DND-41 (cell line): ENCODE measurements around the gene SLC12A7.

Experiments
- ATAC-seq: fragments of 200-7000 bp; cut with Tn5 transposase; 3 replicates; pipeline ENCODE4 v1.9.1; 2021; ENCODE audit warnings: low read depth; ENCODE audit not compliant: insufficient read depth
- DNase-seq: peaks from one replicate; pipeline ENCODE4 v3.0.0-alpha.2; 2020
- H2AFZ ChIP-seq: 2 replicates; pipeline ENCODE4 v1.6.0; 2012; ENCODE audit warnings: low read depth, low read length
- H3K27ac ChIP-seq: 2 replicates; pipeline ENCODE4 v1.5.1; 2012; ENCODE audit warnings: low read length, inconsistent platforms
- H3K27me3 ChIP-seq: fragments of 200-600 bp; sonication (generic); 2 replicates; pipeline ENCODE4 v1.6.0; 2012; ENCODE audit warnings: low read length, mild to moderate bottlenecking, inconsistent platforms; ENCODE audit not compliant: insufficient read depth, poor library complexity
- H3K36me3 ChIP-seq: 2 replicates; pipeline ENCODE4 v1.5.1; 2012; ENCODE audit warnings: low read length, inconsistent platforms; ENCODE audit not compliant: insufficient read depth
- H3K4me1 ChIP-seq: 2 replicates; pipeline ENCODE4 v1.5.1; 2012; ENCODE audit warnings: mild to moderate bottlenecking, low read length; ENCODE audit not compliant: insufficient read depth
- H3K4me2 ChIP-seq: 2 replicates; pipeline ENCODE4 v1.6.0; 2012; ENCODE audit warnings: mild to moderate bottlenecking, moderate library complexity, low read length, inconsistent platforms; ENCODE audit not compliant: insufficient read depth
- H3K4me3 ChIP-seq, 2 experiments: fragments of 200-600 bp in 1 of 2; shearing (Covaris generic) in 1 of 2; 2 replicates each; pipeline ENCODE4 v1.5.1; 2012 to 2016; ENCODE audit warnings: inconsistent platforms in 2 of 2, low read length in 2 of 2, mild to moderate bottlenecking in 2 of 2, low read depth in 1 of 2, moderate library complexity in 1 of 2
- H3K79me2 ChIP-seq: 2 replicates; pipeline ENCODE4 v1.6.0; 2012; ENCODE audit warnings: low read length, inconsistent platforms; ENCODE audit not compliant: insufficient read depth
- H3K9ac ChIP-seq: 2 replicates; pipeline ENCODE4 v1.6.0; 2012; ENCODE audit warnings: low read depth, mild to moderate bottlenecking, inconsistent platforms, low read length, moderate library complexity
- H3K9me3 ChIP-seq: 2 replicates; pipeline ENCODE4 v1.5.1; 2012; ENCODE audit warnings: low read length, moderate library complexity, mild to moderate bottlenecking, inconsistent platforms; ENCODE audit not compliant: insufficient read depth, severe bottlenecking
- H4K20me1 ChIP-seq: 2 replicates; pipeline ENCODE4 v1.6.0; 2012; ENCODE audit warnings: low read length; ENCODE audit not compliant: insufficient read depth
- CTCF ChIP-seq: IDR thresholded peaks from 2 replicates; pipeline ENCODE4 v1.5.1; 2012; ENCODE audit warnings: borderline replicate concordance, low read length, moderate library complexity, mild to moderate bottlenecking; ENCODE audit not compliant: poor library complexity, severe bottlenecking; ENCODE audit errors: extremely low read depth
- EZH2 ChIP-seq: IDR thresholded peaks from 3 replicates; pipeline ENCODE4 v1.6.1; 2012; ENCODE audit warnings: borderline replicate concordance, low read depth, mild to moderate bottlenecking, moderate library complexity, low read length, inconsistent platforms; ENCODE audit not compliant: severe bottlenecking

SLC12A7 gene

GRCh38 chr5:1014346-1014745, 97.5 kb downstream of the SLC12A7 start:
- TF ChIP-seq CTCF (no peak), EZH2 (no peak)
- no peak for DNase-seq
- peaks cover 92% of the 10 kb centered on the region for H4K20me1 ChIP-seq
- peaks cover 35% of the 10 kb centered on the region for H3K79me2 ChIP-seq
- H3K4me1 ChIP-seq, result peaks cover 19% of the 10 kb centered on the region
- H3K27me3 ChIP-seq, result no peaks in the 10 kb centered on the region
- peaks cover 78% of the 10 kb centered on the region for H3K36me3 ChIP-seq
- no peak for ATAC-seq
- no peak overlapping the region for H3K4me2 ChIP-seq
- H3K9me3 ChIP-seq, result no peaks in the 10 kb centered on the region
- no peak overlapping the region for H3K9ac ChIP-seq
- H3K27ac ChIP-seq, result no peak overlapping the region
- H2AFZ ChIP-seq, result no peak overlapping the region
- H3K4me3 ChIP-seq, result no peak overlapping the region

- Histone ChIP-seq H3K27me3 (no peaks in the 10 kb centered on the region), H3K79me2 (peaks cover 38% of the 10 kb centered on the region), H3K9ac (no peak overlapping the region), H2AFZ (no peak overlapping the region), H3K9me3 (no peaks in the 10 kb centered on the region), H3K4me1 (peaks cover 22% of the 10 kb centered on the region), H3K4me3 (no peak overlapping the region), H3K36me3 (peaks cover 78% of the 10 kb centered on the region), H3K4me2 (no peak overlapping the region), H4K20me1 (peaks cover 88% of the 10 kb centered on the region), H3K27ac (no peak overlapping the region)
- DNase-seq (no peak), ATAC-seq (no peak)
- TF ChIP-seq CTCF, result no peak
- no peak for TF ChIP-seq EZH2
Measured at GRCh38 chr5:1013948-1014301, 97.9 kb downstream of the SLC12A7 start.

- Histone ChIP-seq H4K20me1 (peaks cover 83% of the 10 kb centered on the region), H3K4me1 (peaks cover 24% of the 10 kb centered on the region), H3K4me2 (no peak overlapping the region), H2AFZ (no peak overlapping the region), H3K27ac (no peak overlapping the region), H3K9me3 (no peaks in the 10 kb centered on the region), H3K9ac (no peak overlapping the region), H3K79me2 (peaks cover 38% of the 10 kb centered on the region), H3K4me3 (no peak overlapping the region), H3K27me3 (no peaks in the 10 kb centered on the region), H3K36me3 (peaks cover 77% of the 10 kb centered on the region)
- DNase-seq (no peak), ATAC-seq (no peak)
- TF ChIP-seq CTCF (no peak), EZH2 (no peak)
Measured at GRCh38 chr5:1013238-1013947, 98.5 kb downstream of the SLC12A7 start.

- H4K20me1 ChIP-seq, result peaks cover 82% of the 10 kb centered on the region
- H3K36me3 ChIP-seq, result peaks cover 72% of the 10 kb centered on the region
- H2AFZ ChIP-seq, result no peak overlapping the region
- H3K4me2 ChIP-seq, result no peak overlapping the region
- H3K27ac ChIP-seq, result no peak overlapping the region
- H3K4me3 ChIP-seq, result no peak overlapping the region
- peaks cover 38% of the 10 kb centered on the region for H3K79me2 ChIP-seq
- H3K9ac ChIP-seq, result no peak overlapping the region
- no peak for DNase-seq
- no peak for ATAC-seq
- H3K4me1 ChIP-seq, result peaks cover 29% of the 10 kb centered on the region
- no peaks in the 10 kb centered on the region for H3K9me3 ChIP-seq
- TF ChIP-seq EZH2 (no peak), CTCF (no peak)
- H3K27me3 ChIP-seq, result peaks cover 3% of the 10 kb centered on the region
Measured at GRCh38 chr5:1012900-1013237, 99.0 kb downstream of the SLC12A7 start.
